ENCODE results near the gene MRPL36. TPM values are rescaled to one million over a fixed set of nuclear protein-coding genes. Genes with fewer than 3 reads are reported as not detected.

The MRPL36 gene
- total RNA-seq, 1 donor from 2014 or later, result 28.7 TPM

DNA sequence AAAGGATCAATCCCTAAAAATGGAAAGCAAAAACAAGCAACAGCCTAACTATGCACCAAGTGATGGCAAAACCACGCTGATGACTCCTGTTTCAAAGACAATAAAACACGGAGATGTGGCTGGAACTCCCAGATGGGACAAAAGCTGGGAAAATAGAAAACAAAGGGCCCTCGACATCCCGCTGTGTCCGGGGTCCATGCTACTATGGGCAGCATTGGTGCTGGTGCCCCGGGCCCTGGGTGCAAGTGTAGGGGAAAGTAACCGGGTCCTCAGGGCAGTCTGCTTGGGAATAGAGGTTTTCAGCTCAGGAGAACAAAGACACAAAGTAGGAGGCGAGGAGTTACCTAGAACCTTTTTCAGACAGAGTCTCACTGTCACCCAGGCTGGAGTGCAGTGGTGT is 46.1 kb downstream of the MRPL36 start:
- Histone ChIP-seq H3K9me3 (ENCODE audit: control insufficient read depth in 3 of 3, low read length in 3 of 3) (peaks cover 0 to under 1% (median 0%) of the 10 kb centered on the region in 3 donors), H3K4me3 (ENCODE audit: low read length in 3 of 3) (no peak overlapping the region), H3K9ac (ENCODE audit: low read depth in 1 of 3, low read length in 3 of 3) (no peak overlapping the region), H3K27ac (ENCODE audit: low read depth, low read length) (no peak overlapping the region), H3K4me1 (ENCODE audit: control insufficient read depth in 3 of 3, insufficient read depth in 3 of 3, low read length in 3 of 3) (no peaks in the 10 kb centered on the region), H3K27me3 (ENCODE audit: control insufficient read depth in 3 of 3, insufficient read depth in 3 of 3, low read length in 3 of 3) (peaks cover 0 to 37% (median 14%) of the 10 kb centered on the region in 3 donors), H3K36me3 (ENCODE audit: control insufficient read depth in 3 of 3, insufficient read depth in 3 of 3, low read length in 3 of 3) (no peaks in the 10 kb centered on the region)

DNA sequence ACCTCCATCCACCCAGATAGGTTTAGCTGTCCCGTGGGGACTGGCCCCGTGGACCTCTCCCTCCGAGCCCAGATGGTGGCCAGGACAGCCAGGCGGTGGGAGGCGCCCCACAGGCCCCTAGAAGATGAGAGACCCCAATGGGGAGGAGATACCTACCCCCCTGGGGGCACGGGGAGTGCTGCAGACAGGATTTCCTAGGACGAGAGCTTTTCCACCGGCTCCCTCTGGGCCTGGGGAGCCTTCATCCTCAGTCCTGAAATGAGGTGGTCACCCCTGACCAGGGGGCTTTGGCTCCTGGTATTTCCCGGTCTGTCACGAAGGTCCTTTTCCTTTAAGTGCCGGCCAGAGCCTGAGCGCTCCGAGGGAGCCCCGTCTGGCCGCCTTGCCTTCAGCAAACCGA is 46.8 kb downstream of the MRPL36 start:
- H3K27ac ChIP-seq (ENCODE audit: low read depth, low read length), result no peak overlapping the region
- H3K4me3 ChIP-seq (ENCODE audit: low read length in 3 of 3), result no peak overlapping the region
- no peaks in the 10 kb centered on the region for H3K36me3 ChIP-seq (ENCODE audit: control insufficient read depth in 3 of 3, insufficient read depth in 3 of 3, low read length in 3 of 3)
- no peaks in the 10 kb centered on the region for H3K4me1 ChIP-seq (ENCODE audit: control insufficient read depth in 3 of 3, insufficient read depth in 3 of 3, low read length in 3 of 3)
- no peak overlapping the region for H3K9ac ChIP-seq (ENCODE audit: low read depth in 1 of 3, low read length in 3 of 3)
- peaks cover 0 to 38% (median 14%) of the 10 kb centered on the region in 3 donors for H3K27me3 ChIP-seq (ENCODE audit: control insufficient read depth in 3 of 3, insufficient read depth in 3 of 3, low read length in 3 of 3)
- no peaks in the 10 kb centered on the region for H3K9me3 ChIP-seq (ENCODE audit: control insufficient read depth in 3 of 3, low read length in 3 of 3)

DNA sequence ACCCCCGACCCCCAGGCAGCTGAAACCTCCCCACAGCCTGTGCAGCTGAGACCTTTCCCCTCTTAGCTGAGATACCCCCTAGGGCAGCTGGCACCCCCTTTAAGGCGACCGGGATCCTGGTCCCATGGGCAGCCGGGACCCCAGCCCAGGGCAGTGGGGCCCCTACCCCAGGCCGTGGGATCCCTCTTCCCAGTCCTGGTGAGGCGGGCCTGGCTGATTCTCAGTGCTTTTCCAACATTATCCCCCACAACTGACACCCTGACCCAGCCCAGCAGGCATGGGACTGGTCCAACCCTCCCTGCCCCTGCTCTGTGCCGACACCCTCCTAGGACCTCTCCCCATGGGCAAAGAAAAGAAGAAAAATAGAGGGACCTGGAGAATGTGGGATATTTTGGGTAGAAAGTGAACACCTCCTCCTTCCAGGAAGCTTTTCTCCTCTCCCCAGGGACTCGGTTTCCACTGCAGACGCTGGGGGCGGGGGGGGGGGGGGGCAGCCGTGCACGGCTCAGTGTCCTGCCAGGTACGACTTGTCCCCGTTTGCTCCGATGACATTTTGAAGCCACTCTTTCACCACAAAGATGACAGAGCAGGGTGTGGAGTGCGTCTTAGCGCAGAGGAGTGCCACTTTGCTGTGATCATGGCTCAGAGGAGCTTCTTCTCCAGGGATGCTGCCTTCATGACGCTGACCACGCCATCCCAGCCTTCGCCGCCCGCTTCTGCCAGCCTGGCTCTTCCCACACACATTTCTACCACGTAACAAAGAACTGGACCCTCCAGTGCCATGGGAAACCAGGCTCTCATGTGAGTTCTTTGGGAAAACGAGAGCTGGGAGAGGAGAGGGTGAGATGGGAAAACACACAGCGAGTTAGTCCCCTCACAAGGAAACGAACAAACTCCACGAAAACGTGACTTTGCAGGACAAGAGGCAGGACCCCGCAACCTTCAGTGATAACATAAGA is 47.5 kb downstream of the MRPL36 start:
- Histone ChIP-seq H3K9me3 (ENCODE audit: control insufficient read depth in 3 of 3, low read length in 3 of 3) (no peaks in the 10 kb centered on the region), H3K4me1 (ENCODE audit: control insufficient read depth in 3 of 3, insufficient read depth in 3 of 3, low read length in 3 of 3) (no peaks in the 10 kb centered on the region), H3K27ac (ENCODE audit: low read depth, low read length) (no peak overlapping the region), H3K27me3 (ENCODE audit: control insufficient read depth in 3 of 3, insufficient read depth in 3 of 3, low read length in 3 of 3) (peaks cover 0 to 35% (median 14%) of the 10 kb centered on the region in 3 donors), H3K4me3 (ENCODE audit: low read length in 3 of 3) (no peak overlapping the region), H3K36me3 (ENCODE audit: control insufficient read depth in 3 of 3, insufficient read depth in 3 of 3, low read length in 3 of 3) (no peaks in the 10 kb centered on the region), H3K9ac (ENCODE audit: low read depth in 1 of 3, low read length in 3 of 3) (no peak overlapping the region)

DNA sequence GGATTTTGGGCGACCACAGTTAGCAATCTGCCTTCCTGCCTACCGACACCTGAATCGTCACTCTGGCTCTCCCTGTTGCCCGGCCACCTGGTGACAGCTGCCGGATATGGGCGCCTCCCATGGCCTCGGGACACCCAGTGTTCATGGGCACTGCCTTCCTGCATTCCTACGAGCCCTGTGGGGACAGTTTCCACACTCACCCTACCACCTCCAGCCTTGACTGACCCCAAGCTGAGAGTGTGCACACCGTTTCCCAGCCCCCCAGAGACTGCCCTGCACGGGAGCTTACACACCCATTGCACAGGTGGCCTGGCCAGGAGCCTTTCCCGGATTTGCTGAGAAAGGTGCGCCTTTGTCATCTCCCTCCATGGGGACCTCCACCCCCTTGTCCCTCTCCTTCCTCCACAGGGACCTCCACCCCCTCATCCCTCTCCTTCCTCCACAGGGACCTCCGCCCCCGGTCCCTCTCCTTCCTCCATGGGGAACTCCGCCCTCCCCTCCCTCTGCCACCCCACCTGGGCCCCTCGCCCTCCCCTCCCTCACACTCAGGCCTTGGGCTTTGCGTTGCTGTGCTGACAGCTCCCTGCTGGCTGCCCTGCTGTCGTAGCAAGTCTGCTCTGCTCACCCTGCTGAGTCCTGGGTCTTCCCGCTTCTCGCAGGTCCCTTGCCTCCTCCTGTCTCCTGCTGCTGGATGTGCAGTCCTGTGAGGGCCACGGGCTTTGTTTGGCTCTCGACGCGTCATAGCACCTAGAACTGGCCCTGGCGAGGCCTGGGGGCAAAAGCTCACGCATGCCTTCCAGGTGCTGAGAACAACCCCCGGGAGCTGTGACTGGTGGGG is 48.4 kb downstream of the MRPL36 start:
- H3K9me3 ChIP-seq (ENCODE audit: control insufficient read depth in 3 of 3, low read length in 3 of 3), result no peaks in the 10 kb centered on the region
- H3K4me3 ChIP-seq (ENCODE audit: low read length in 3 of 3), result no peak overlapping the region
- no peaks in the 10 kb centered on the region for H3K4me1 ChIP-seq (ENCODE audit: control insufficient read depth in 3 of 3, insufficient read depth in 3 of 3, low read length in 3 of 3)
- no peaks in the 10 kb centered on the region for H3K36me3 ChIP-seq (ENCODE audit: control insufficient read depth in 3 of 3, insufficient read depth in 3 of 3, low read length in 3 of 3)
- H3K9ac ChIP-seq (ENCODE audit: low read depth in 1 of 3, low read length in 3 of 3), result no peak overlapping the region
- H3K27me3 ChIP-seq (ENCODE audit: control insufficient read depth in 3 of 3, insufficient read depth in 3 of 3, low read length in 3 of 3), result peaks cover 0 to 39% (median 14%) of the 10 kb centered on the region in 3 donors
- no peak overlapping the region for H3K27ac ChIP-seq (ENCODE audit: low read depth, low read length)

DNA sequence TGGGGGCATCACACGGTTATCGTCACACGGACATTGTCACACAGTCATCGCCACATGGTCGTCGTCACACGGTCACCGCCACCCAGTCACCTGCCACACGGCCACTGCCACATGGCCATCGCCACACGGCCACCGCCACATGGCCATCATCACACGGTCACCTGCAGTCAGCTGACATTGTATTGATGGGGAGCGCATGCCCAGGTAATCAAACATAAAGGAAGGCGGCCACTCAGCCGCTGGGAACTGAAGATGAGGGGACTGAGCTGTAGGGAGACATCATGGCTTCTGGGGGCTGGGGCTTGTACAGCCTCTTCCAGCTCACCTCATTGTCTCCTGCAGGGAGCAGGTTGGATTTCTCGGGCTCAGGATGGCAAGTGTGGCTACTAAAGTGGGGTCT is 49.2 kb downstream of the MRPL36 start:
- no peaks in the 10 kb centered on the region for H3K36me3 ChIP-seq (ENCODE audit: control insufficient read depth in 3 of 3, insufficient read depth in 3 of 3, low read length in 3 of 3)
- no peak overlapping the region for H3K9ac ChIP-seq (ENCODE audit: low read depth in 1 of 3, low read length in 3 of 3)
- no peak overlapping the region for H3K27ac ChIP-seq (ENCODE audit: low read depth, low read length)
- H3K9me3 ChIP-seq (ENCODE audit: control insufficient read depth in 3 of 3, low read length in 3 of 3), result no peaks in the 10 kb centered on the region
- H3K4me1 ChIP-seq (ENCODE audit: control insufficient read depth in 3 of 3, insufficient read depth in 3 of 3, low read length in 3 of 3), result no peaks in the 10 kb centered on the region
- H3K4me3 ChIP-seq (ENCODE audit: low read length in 3 of 3), result no peak overlapping the region
- peaks cover 0 to 34% (median 19%) of the 10 kb centered on the region in 3 donors for H3K27me3 ChIP-seq (ENCODE audit: control insufficient read depth in 3 of 3, insufficient read depth in 3 of 3, low read length in 3 of 3)

DNA sequence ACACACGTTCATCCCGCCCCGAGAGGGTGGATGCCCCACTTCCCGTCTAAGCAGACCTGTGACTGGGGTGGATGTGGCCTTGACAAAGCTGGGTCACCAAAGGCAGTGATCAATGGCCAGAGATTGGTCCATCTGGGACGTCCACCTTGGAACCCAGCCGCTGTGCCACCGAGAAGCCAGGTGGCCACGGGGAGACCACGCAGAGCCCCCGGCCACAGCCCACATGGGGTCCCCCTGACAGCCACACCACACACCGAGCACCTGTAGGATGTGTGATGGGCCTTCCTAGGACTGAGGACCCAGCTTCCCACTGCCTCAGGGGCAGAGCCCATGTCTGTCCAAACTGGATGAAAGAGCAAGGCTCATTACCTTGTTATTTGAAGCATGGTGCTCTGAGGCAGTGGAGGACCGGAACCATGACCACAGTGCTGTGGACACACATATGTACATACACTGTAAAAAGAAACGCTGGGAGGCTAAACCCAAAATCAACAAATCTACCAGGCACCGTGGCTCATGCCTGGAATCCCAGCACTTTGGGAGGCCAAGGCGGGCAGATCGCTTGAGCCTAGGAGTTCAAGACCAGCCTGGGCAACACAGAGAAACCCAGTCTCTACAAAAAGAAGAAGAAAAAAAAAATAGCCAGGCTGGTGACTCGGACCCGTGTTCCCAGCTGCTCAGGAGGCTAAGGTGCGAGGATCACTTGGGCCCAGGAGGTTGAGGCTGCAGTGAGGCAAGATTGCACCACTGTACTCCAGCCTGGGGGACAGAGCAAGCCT is 50.1 kb downstream of the MRPL36 start:
- H3K4me1 ChIP-seq (ENCODE audit: control insufficient read depth in 3 of 3, insufficient read depth in 3 of 3, low read length in 3 of 3), result no peaks in the 10 kb centered on the region
- H3K4me3 ChIP-seq (ENCODE audit: low read length in 3 of 3), result no peak overlapping the region
- no peak overlapping the region for H3K27ac ChIP-seq (ENCODE audit: low read depth, low read length)
- no peaks in the 10 kb centered on the region for H3K9me3 ChIP-seq (ENCODE audit: control insufficient read depth in 3 of 3, low read length in 3 of 3)
- H3K36me3 ChIP-seq (ENCODE audit: control insufficient read depth in 3 of 3, insufficient read depth in 3 of 3, low read length in 3 of 3), result no peaks in the 10 kb centered on the region
- H3K9ac ChIP-seq (ENCODE audit: low read depth in 1 of 3, low read length in 3 of 3), result no peak overlapping the region
- peaks cover 0 to 32% (median 19%) of the 10 kb centered on the region in 3 donors for H3K27me3 ChIP-seq (ENCODE audit: control insufficient read depth in 3 of 3, insufficient read depth in 3 of 3, low read length in 3 of 3)

DNA sequence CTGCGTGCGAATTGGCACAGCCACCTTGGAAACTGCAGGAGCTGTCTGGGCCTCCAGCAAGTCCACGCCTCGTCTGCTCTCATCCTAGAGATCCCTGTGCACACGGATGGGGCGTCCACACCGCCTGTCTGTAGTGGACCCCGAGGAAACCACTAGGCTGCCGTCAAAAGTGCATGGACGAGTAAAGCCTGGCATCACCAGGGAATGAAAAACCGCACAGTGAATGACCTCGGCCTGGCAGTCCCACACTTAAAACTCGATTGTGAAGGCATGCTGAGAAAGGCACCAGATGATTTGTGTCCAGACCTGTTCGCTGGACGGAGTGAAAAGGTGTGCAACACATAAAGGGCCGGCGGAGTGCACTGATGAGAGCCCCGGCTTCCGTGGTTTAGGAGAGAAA is 50.8 kb downstream of the MRPL36 start:
- Histone ChIP-seq H3K4me1 (ENCODE audit: control insufficient read depth in 3 of 3, insufficient read depth in 3 of 3, low read length in 3 of 3) (no peaks in the 10 kb centered on the region), H3K9ac (ENCODE audit: low read depth in 1 of 3, low read length in 3 of 3) (no peak overlapping the region), H3K9me3 (ENCODE audit: control insufficient read depth in 3 of 3, low read length in 3 of 3) (no peaks in the 10 kb centered on the region), H3K4me3 (ENCODE audit: low read length in 3 of 3) (no peak overlapping the region), H3K27ac (ENCODE audit: low read depth, low read length) (no peak overlapping the region), H3K27me3 (ENCODE audit: control insufficient read depth in 3 of 3, insufficient read depth in 3 of 3, low read length in 3 of 3) (peaks cover 0 to 32% (median 19%) of the 10 kb centered on the region in 3 donors), H3K36me3 (ENCODE audit: control insufficient read depth in 3 of 3, insufficient read depth in 3 of 3, low read length in 3 of 3) (no peaks in the 10 kb centered on the region)

Other genes with a start within 250 kb of the MRPL36 start
- 37.1 TPM for gene NDUFS6, start 1.6 kb upstream of the MRPL36 start, total RNA-seq
- under 0.01 TPM for gene IRX4, start 83.1 kb upstream of the MRPL36 start, total RNA-seq